Mammary epithelial cell (primary cell): ENCODE results near the gene TTC39A.

Experiments
- CTCF ChIP-seq, 2 donors: IDR thresholded peaks in 1 of 2; conservative IDR thresholded peaks in 1 of 2; 2 replicates each; pipeline ENCODE4 v1.5.1; 2011 to 2012; ENCODE audit warnings: inconsistent platforms in 2 of 2, low read length in 2 of 2, mild to moderate bottlenecking in 2 of 2, control low read depth in 1 of 2, low read depth in 1 of 2; ENCODE audit not compliant: insufficient read depth in 1 of 2; ENCODE audit errors: extremely low read depth in 1 of 2
- EZH2 ChIP-seq: IDR thresholded peaks from 2 replicates; pipeline ENCODE4 v1.6.1; 2012; ENCODE audit warnings: low read length, inconsistent platforms, borderline replicate concordance

- TF ChIP-seq CTCF (conservative IDR thresholded peaks at IDR 0.05 in 1 of 2, IDR thresholded peaks at IDR 0.05 in 1 of 2; ENCODE audit: extremely low read depth in 1 of 2, insufficient read depth in 1 of 2, low read depth in 1 of 2, low read length in 2 of 2), result no peak
- TF ChIP-seq EZH2, result no peak
These were observed 26.0 kb downstream of the TTC39A start for GRCh38 chr1:51304360-51304759.
